Measurements from ENCODE around the gene RAB40C. TPM values are rescaled to one million over a fixed set of nuclear protein-coding genes. Genes with fewer than 3 reads are reported as not detected.
A peak's percentile ranks its signal among the peaks of the same experiment; 100 is the strongest.

RAB40C gene
- total RNA-seq, 6 experiments from 2014 or later: 10.0 to 14.1 (median 12.0) TPM

- Histone ChIP-seq H3K36me3 (no peaks in the 10 kb centered on the region), H3K9me3 (no peaks in the 10 kb centered on the region), H3K4me3 (no peak overlapping the region), H3K4me1 (peaks cover 0 to 46% (median 12%) of the 10 kb centered on the region in 4 donors), H3K27me3 (no peaks in the 10 kb centered on the region), H3K27ac (peak overlapping the region in 1 of 3 donors; percentile 20)
- intact Hi-C loops (cut with DNase I): loop anchor here in 1 of 2 donors (10.0 kb wide), 1 partner anchor 51 kb away; the partner anchor contains the start of genes METTL26 and WFIKKN1
- no CpG with 5 or more reads among the region's 16 CpGs for WGBS (ENCODE audit: insufficient coverage, low coverage, low lambda C conversion rate, missing lambda C conversion rate)
- no peak for TF ChIP-seq POLR2A (IDR thresholded peaks at IDR 0.05)
- TF ChIP-seq, protein P1, sequence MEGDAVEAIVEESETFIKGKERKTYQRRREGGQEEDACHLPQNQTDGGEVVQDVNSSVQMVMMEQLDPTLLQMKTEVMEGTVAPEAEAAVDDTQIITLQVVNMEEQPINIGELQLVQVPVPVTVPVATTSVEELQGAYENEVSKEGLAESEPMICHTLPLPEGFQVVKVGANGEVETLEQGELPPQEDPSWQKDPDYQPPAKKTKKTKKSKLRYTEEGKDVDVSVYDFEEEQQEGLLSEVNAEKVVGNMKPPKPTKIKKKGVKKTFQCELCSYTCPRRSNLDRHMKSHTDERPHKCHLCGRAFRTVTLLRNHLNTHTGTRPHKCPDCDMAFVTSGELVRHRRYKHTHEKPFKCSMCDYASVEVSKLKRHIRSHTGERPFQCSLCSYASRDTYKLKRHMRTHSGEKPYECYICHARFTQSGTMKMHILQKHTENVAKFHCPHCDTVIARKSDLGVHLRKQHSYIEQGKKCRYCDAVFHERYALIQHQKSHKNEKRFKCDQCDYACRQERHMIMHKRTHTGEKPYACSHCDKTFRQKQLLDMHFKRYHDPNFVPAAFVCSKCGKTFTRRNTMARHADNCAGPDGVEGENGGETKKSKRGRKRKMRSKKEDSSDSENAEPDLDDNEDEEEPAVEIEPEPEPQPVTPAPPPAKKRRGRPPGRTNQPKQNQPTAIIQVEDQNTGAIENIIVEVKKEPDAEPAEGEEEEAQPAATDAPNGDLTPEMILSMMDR (IDR thresholded peaks at IDR 0.05): no peak
- ATAC-seq (peak in 3 of 4 donors; percentile 31 to 43 (median 41)), DNase-seq (peak in 2 of 3 donors; percentile 60 to 78)
Measured at GRCh38 chr16:583470-583814, 6.4 kb upstream of the RAB40C start.

DNA sequence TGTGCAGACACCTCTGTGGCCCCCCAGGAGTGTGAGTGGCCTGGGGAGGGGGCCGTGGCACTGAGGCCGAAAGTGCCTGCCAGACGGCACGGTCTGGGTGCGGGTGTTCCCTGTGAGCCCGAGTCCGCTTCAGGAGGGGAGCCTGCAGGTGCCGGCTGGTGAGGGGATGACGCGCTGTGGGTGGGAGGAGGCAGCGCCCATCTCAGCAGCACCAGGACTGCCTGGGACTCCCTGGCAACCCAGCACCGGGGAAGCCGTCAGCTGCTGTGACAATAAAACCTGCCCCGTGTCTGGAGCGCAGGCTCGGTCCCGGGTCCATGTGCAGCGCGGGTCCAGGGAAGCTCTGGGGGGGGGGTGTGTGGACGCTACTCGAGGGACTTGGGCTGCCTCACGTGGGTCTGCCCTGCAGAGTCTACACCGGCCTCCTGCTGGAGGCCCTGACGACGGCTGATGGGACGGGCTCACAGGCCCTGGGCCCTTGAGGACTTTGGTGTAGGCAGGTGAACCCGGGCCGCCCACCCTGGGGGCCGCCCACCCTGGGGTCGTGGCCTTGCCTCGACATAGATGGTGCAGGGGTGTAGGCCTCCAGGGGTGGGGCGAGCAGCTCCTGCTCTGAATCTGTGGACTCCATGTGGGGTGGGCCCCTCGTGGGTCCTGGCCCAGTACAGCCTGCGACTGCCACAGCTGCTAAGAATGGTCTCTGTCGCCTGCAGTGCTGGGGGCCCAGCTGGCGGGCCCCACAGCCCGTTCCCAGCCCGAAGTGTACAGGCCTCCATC, 5.9 kb upstream of the RAB40C start:
- DNase-seq: no peak
- no peaks in the 10 kb centered on the region for H3K27me3 ChIP-seq
- peak overlapping the region in 1 of 3 donors; percentile 20 for H3K27ac ChIP-seq

DNA sequence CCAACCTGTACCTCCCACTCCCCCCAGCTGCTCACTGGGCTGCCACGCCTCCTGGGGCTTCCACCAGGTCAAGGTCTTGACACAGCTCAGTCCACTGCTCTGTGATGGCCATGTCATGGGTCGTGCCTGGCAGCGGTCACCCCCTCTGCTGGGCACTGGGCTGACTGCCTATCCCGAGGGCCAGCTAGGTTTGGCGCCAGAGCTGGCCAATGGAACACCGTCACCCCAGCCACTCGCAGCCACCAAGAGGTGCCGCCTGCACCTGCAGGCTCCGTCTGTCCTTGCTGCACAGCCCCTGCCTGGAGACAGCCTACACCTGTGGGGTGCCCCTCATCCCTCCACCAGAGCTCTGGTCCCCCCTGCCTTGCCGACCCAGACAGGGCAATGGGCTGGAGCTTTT, 4.5 kb upstream of the RAB40C start:
- ATAC-seq (peak; percentile 0 to 13 (median 4)), DNase-seq (peak; percentile 69 to 82 (median 74))
- no peaks in the 10 kb centered on the region for H3K9me3 ChIP-seq
- intact Hi-C loops (cut with DNase I): loop anchor here in 1 of 2 donors (10.0 kb wide), 1 partner anchor 49 kb away; the partner anchor contains the start of genes METTL26 and WFIKKN1
- H3K36me3 ChIP-seq: no peaks in the 10 kb centered on the region
- peaks cover 0 to 46% (median 12%) of the 10 kb centered on the region in 4 donors for H3K4me1 ChIP-seq
- no peak overlapping the region for H3K27ac ChIP-seq
- H3K27me3 ChIP-seq: no peaks in the 10 kb centered on the region
- TF ChIP-seq, protein P1 (IDR thresholded peaks at IDR 0.05): peak in 3 of 4 donors; percentile 22 to 24 (median 24)
- TF ChIP-seq POLR2A (IDR thresholded peaks at IDR 0.05): no peak
- WGBS (ENCODE audit: insufficient coverage, low coverage, low lambda C conversion rate, missing lambda C conversion rate): 9% methylated on average over 2 of the region's 10 CpGs
- H3K4me3 ChIP-seq: no peak overlapping the region

More for the DNA sequence above, 5.9 kb upstream of the RAB40C start:
- TF ChIP-seq, protein P1 (IDR thresholded peaks at IDR 0.05): no peak
- TF ChIP-seq POLR2A (IDR thresholded peaks at IDR 0.05): no peak
- H3K4me3 ChIP-seq: no peak overlapping the region
- intact Hi-C loops (cut with DNase I): loop anchor here in 1 of 2 donors (10.0 kb wide), 1 partner anchor 51 kb away; the partner anchor contains the start of genes METTL26 and WFIKKN1
- no peaks in the 10 kb centered on the region for H3K36me3 ChIP-seq
- H3K9me3 ChIP-seq: no peaks in the 10 kb centered on the region
- no CpG with 5 or more reads among the region's 38 CpGs for WGBS (ENCODE audit: insufficient coverage, low coverage, low lambda C conversion rate, missing lambda C conversion rate)
- no peak for ATAC-seq
- peaks cover 0 to 46% (median 12%) of the 10 kb centered on the region in 4 donors for H3K4me1 ChIP-seq

DNA sequence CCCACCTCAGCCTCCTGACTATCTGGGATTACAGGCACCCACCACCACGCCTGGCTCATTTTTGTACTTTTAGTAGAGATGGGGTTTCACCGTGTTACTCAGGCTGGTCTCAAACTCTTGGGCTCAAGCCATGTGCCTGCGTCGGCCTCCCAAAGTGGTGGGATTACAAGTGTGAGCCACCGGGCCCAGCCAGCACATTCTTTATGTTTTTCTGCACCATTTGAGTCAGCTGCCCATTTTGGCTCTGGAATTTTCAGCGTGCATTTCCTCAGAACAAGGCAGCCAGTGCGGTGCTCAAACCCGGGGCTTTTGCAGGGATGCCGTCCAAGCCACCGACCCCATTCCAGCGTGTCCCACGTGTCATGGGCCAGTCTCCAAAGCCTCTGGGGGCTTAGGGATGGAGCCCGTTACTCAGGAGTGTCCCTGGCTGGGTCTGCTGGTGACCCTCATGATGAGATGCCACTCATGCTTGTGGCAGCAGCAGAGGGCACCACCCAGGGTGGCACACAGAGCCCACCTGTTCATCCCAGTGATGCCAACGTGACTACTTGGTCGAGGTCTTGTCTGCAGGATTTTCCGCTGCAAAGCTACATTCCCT, 3.7 kb upstream of the RAB40C start:
- 35% methylated on average over 10 of the region's 16 CpGs for WGBS (ENCODE audit: insufficient coverage, low coverage, low lambda C conversion rate, missing lambda C conversion rate)
- no peak overlapping the region for H3K27ac ChIP-seq
- intact Hi-C loops (cut with DNase I): loop anchor here in 1 of 2 donors (10.0 kb wide), 1 partner anchor 49 kb away; the partner anchor contains the start of genes METTL26 and WFIKKN1
- peaks cover 0 to 46% (median 12%) of the 10 kb centered on the region in 4 donors for H3K4me1 ChIP-seq
- TF ChIP-seq POLR2A (IDR thresholded peaks at IDR 0.05): no peak
- TF ChIP-seq, protein P1 (IDR thresholded peaks at IDR 0.05): no peak
- H3K9me3 ChIP-seq: no peaks in the 10 kb centered on the region
- H3K36me3 ChIP-seq: no peaks in the 10 kb centered on the region
- no peak overlapping the region for H3K4me3 ChIP-seq
- no peaks in the 10 kb centered on the region for H3K27me3 ChIP-seq
- ATAC-seq (no peak), DNase-seq (no peak)
